NCI-H2029 treated with DMSO at 0.1 percent for 48 hours (cell line): ENCODE results near the gene GRM1.
"Not testable (repeated sequence)": the region's sequence is repeated elsewhere in the genome, so short reads cannot be mapped to it uniquely, and the experiment has no call there.

Source experiments
- DNase-seq: peaks from one replicate; lab custom pipeline; 2025; lab: John Stamatoyannopoulos, UW

Gene GRM1

GRCh38 chr6:146194434-146194833 is 165.6 kb downstream of the GRM1 start:
- DNase-seq = no peak

GRCh38 chr6:146200176-146200575 is 171.3 kb downstream of the GRM1 start:
- no peak for DNase-seq

- no peak for DNase-seq
Observed at GRCh38 chr6:146202570-146202969, 173.7 kb downstream of the GRM1 start.

GRCh38 chr6:146209942-146210341 is 181.1 kb downstream of the GRM1 start:
- no peak for DNase-seq

- DNase-seq = no peak
Observed at GRCh38 chr6:146210406-146211083, 181.7 kb downstream of the GRM1 start.

- DNase-seq = no peak
Observed at GRCh38 chr6:146211646-146212045, 182.8 kb downstream of the GRM1 start.

GRCh38 chr6:146212781-146213180 is 183.9 kb downstream of the GRM1 start:
- no peak for DNase-seq

- no peak for DNase-seq
Observed at GRCh38 chr6:146219101-146219500, 190.2 kb downstream of the GRM1 start.

GRCh38 chr6:146224449-146224848 is 195.6 kb downstream of the GRM1 start:
- DNase-seq = no peak

- no peak for DNase-seq
Observed at GRCh38 chr6:146224988-146225387, 196.1 kb downstream of the GRM1 start.

- no peak for DNase-seq
Observed at GRCh38 chr6:146240322-146240721, 211.5 kb downstream of the GRM1 start.

GRCh38 chr6:146240807-146241206 is 211.9 kb downstream of the GRM1 start:
- no peak for DNase-seq

- not testable (repeated sequence) for DNase-seq
Observed at GRCh38 chr6:146243646-146244045, 214.8 kb downstream of the GRM1 start.

GRCh38 chr6:146244630-146245143 is 215.8 kb downstream of the GRM1 start:
- no peak for DNase-seq

- no peak for DNase-seq
Observed at GRCh38 chr6:146246028-146246427, 217.2 kb downstream of the GRM1 start.

GRCh38 chr6:146253691-146254090 is 224.8 kb downstream of the GRM1 start:
- DNase-seq = no peak

GRCh38 chr6:146258206-146258605 is 229.3 kb downstream of the GRM1 start:
- DNase-seq = no peak

- no peak for DNase-seq
Observed at GRCh38 chr6:146260886-146261285, 232.0 kb downstream of the GRM1 start.

GRCh38 chr6:146265056-146265455 is 236.2 kb downstream of the GRM1 start:
- DNase-seq = no peak

- DNase-seq = no peak
Observed at GRCh38 chr6:146267447-146267846, 238.6 kb downstream of the GRM1 start.

- DNase-seq = no peak
Observed at GRCh38 chr6:146267946-146268345, 239.1 kb downstream of the GRM1 start.

GRCh38 chr6:146269482-146269881 is 240.6 kb downstream of the GRM1 start:
- DNase-seq = no peak

- DNase-seq = not testable (repeated sequence)
Observed at GRCh38 chr6:146271163-146271562, 242.3 kb downstream of the GRM1 start.

- DNase-seq = no peak
Observed at GRCh38 chr6:146273490-146273889, 244.6 kb downstream of the GRM1 start.
